Hematopoietic multipotent progenitor cell treated with erythropoietin and hydrocortisone succinate and interleukin-3 and kit ligand, for 8 days (in vitro differentiated cells): Measurements from ENCODE around the gene TLE4.
"Not testable (repeated sequence)": the region's sequence is repeated elsewhere in the genome, so short reads cannot be mapped to it uniquely, and the experiment has no call there.

Experiments
- DNase-seq: peaks from one replicate; pipeline ENCODE4 v3.0.0-alpha.2; 2015

The TLE4 gene

DNA sequence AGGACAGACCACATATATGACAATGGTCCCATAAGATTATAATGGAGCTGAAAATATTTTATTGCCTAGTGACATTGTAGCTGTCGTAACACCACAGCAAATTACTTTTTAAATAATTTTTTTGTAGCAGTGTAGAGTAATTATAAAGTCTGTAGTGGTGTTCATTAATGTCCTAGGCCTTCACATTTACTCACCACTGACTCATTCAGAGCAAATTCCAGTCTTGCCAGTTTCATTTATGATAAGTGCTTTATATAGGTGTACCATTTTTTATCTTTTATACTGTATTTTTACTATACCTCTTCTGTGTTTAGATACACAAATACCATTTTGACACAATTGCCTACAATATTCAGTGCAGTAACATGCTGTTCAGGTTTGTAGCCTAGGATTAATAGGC, 67.6 kb downstream of the TLE4 start:
- no peak for DNase-seq

DNA sequence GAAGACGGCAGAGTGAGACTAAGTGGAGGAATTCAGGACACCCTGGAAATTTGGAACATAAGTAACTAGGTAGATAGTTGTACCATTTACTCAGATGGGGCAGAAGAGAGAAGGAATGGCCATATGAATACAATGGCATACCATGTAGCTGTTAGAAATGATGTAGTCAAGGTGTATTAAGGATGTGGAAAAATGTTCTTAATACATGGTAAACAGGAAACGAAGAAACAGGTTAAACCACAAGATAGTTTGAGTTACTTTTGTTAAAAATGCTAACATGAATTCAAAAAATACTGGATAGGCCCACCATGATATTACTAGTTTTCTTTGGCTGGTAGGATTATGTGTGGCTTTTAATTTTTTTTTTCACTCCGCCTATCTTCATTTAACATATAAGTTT, 68.3 kb downstream of the TLE4 start:
- DNase-seq, result not testable (repeated sequence)

- no peak for DNase-seq
Measured at GRCh38 chr9:79641070-79641469, 69.3 kb downstream of the TLE4 start.

DNA sequence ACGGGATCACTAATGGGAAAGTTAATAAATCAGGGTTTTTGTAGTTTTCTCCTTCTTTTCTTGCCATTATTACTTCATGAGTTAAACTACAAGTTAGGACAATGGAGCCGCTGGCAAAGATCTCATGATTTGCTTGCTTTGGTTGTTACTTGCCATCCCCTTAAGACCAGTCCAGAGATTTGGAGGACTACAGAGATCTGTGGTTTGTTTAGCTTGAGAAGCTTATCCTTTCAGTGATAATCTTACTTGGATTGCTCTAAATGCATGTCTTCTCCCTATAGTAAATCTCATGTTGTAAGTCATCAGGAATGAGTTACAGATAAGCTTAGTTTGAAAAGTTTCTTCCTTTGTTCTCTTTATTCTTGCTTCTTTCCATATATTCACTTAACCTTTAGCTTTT, 70.9 kb downstream of the TLE4 start:
- DNase-seq, result no peak

DNA sequence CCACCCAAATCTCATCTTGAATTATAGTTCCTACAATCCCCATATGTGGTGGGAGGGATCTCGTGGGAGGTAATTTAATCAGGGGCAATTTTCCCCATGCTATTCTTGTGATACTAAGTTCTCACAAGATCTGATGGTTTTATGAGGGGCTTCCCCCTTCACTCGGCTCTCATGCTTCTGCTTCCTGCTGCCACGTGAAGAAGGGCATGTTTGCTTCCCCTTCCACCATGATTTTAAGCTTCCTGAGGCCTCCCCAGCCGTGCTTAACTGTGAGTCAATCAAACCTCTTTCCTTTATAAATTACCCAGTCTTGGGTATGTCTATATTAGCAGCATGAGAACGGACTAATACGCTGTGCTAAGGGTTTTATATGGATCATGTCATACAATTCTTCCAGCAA, 72.3 kb downstream of the TLE4 start:
- DNase-seq, result no peak

DNA sequence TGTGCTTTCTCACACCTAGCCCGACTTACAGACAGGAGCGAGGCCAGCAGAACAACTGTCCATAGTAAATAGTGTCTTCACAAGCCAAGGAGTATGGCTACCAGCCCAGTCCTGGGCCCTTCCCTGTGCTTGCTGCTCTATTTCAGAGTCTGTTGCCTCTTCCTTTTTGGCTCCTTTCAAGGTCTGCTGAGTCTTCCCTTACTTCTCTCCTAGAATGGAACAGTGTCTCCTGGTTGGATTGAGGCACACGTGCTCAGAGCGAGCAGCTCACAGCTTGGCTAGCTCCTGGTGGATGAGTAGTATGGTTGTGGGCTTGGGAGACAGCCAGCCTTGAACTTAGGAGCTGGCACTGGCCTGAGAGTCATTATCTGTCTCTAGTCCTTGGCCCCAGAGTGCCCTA, 72.8 kb downstream of the TLE4 start:
- no peak for DNase-seq

- no peak for DNase-seq
Measured at GRCh38 chr9:79645110-79645509, 73.3 kb downstream of the TLE4 start.

DNA sequence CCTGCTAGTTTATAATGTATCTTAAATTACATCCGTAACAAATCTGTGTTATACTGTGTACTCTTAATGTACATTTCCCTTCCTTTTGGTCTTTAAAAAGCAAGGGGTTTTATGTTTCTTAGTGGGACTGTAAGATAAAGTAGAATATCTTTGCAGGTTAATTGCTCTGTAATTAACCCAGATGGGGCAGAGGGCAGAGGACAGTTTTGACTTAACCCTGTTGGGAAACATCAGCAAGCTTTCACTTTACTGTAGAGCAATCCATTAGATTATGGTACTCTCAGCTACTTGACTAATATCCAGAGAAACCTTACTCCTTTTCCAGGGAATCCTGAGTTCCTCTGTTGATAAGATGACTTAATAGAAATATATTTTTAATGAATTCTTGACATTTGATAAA, 74.3 kb downstream of the TLE4 start:
- no peak for DNase-seq

- DNase-seq, result no peak
Measured at GRCh38 chr9:79651251-79651795, 79.6 kb downstream of the TLE4 start.

- no peak for DNase-seq
Measured at GRCh38 chr9:79652598-79652997, 80.8 kb downstream of the TLE4 start.

DNA sequence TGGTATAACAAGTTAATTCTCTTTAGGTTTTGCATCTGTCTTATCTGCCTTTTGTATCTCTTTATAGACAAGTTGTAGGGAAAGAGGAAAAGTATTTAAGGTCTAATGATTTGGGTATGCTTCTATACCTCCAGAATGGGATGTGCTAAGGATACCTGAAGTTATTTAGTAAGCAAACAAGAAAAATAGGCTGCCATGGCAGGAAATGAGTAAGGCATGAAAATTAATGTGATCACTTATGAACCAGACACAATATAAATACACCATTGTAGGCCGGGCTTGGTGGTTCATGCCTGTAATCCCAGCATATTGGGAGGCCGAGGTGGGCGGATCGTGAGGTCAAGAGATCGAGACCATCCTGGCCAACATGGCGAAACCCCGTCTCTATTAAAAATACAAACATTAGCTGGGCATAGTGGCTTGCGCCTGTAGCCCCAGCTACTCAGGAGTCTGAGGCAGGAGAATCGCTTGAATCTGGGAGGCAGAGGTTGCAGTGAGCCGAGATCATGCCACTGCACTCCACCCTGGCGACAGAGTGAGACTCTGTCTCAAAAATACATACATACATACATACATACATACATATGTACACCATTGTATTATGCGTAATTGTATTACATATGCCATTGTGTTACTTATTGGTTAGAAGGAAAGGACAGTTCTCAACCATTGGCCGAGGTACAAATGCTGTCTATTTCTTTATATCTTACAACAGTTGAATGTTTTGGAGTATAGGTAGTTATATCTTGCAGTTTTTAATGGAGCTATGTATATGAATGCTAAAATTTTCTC, 83.0 kb downstream of the TLE4 start:
- not testable (repeated sequence) for DNase-seq

GRCh38 chr9:79655551-79655950, 83.8 kb downstream of the TLE4 start:
- no peak for DNase-seq

DNA sequence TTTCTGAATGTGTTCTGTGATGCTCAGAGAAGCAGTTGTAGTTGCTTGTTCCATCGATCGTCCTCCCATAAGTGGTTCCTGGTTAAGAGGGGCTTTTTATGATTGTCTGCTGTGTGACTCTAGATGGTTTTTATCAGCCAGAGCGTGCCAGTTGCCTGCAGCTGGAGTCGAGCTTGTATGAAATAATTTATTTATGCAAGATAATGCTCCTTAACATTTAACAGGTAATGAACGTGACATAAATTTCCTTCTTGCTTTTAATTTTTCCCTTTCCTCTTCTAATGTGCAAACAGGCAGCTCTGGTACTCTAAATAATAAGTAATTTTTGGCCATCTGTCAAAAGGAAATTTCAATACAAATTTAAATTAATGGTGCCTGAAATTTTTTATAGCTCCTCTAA, 84.4 kb downstream of the TLE4 start:
- DNase-seq, result no peak

- DNase-seq, result no peak
Measured at GRCh38 chr9:79657891-79658290, 86.1 kb downstream of the TLE4 start.

GRCh38 chr9:79658926-79659325, 87.2 kb downstream of the TLE4 start:
- DNase-seq, result no peak

DNA sequence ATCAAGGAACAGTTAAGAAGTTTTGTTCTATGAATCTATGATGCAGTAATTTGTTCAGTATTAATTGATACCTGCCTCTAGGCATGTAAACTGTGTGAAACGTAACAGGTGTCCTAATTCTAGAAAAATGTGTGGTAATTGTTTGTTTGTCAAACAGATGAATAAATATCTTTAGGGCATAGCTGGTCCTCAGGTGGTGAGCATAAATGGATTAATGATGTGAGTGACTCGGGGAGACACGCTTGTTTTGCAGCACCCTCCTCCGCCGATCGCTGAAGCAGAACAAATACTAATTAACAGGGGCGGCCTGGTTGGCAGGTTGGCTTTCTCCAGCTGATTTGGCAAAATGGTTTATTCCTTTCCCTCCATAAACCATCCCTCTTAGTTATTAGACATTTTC, 88.8 kb downstream of the TLE4 start:
- no peak for DNase-seq

DNA sequence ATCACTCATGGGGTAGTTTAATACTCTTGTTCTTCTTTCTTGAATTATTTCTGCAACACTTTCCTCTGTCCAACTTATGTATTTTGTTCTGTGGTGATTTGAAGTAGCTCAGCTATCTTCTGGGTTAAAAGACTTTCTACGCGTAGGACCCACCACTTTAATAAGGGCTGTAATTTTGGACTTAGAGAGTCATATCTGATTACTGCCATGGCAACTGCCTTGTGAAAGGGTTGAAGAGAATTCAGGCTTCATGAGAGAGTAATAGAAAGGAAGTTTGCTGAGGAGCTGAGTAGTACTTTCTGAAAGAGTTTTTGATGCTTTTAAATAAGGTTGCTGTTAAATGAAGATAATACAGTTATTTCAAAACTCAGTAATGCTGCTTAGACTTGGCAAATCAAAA, 89.5 kb downstream of the TLE4 start:
- DNase-seq, result no peak

DNA sequence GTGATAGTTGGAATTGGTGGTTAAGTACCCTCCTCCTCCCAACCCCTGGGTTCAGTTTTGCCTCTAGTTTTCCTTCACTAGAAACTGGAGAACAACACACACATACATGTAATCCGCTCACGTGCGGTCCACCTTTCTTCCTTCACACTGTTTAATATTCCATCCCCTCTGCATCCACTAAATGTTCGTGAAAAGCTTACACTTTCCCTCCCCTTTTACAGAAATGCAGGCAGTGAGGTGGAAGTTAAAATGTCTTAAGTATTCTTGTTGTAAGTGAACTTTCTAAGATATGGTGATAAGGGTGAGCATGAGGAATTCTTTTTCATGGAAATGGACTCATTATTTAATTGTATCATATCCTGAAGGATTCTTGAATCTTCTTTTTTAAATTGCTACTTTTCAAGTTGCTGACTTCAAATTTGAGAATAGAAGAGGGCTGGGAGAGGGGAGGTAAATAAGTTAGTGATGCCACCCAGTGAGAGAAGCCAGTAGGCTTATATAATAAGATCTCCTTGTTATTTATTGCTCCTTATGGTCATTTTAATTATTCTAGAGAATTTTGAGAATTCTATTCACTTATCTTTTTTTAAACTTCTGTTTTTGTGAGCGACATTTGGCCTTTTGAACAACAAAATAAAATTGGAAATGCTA, 90.2 kb downstream of the TLE4 start:
- no peak for DNase-seq

DNA sequence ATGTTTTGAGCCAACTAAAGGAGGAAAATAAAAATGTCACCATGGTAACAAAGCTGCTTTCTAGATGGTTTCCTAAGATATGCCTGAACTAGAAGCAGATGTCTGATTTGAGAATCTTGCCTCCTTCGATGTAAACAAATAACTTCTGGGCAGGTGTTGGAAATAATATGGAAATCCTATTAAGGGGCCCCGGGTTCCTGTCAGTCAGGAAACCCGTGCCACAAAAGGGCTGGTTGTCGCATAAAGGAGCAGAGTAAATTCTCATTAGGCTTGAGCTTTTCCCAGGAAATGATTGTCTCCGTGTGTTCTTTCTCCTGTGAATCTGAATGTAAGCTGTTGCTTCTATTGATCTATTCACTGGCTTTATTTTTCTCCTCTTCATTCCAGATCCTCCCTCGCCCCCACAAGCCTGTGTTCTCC, 90.8 kb downstream of the TLE4 start:
- no peak for DNase-seq

- no peak for DNase-seq
Measured at GRCh38 chr9:79663300-79663699, 91.5 kb downstream of the TLE4 start.

- DNase-seq, result no peak
Measured at GRCh38 chr9:79663878-79664277, 92.1 kb downstream of the TLE4 start.

- no peak for DNase-seq
Measured at GRCh38 chr9:79664375-79664831, 92.6 kb downstream of the TLE4 start.

- DNase-seq, result no peak
Measured at GRCh38 chr9:79665369-79665768, 93.6 kb downstream of the TLE4 start.

DNA sequence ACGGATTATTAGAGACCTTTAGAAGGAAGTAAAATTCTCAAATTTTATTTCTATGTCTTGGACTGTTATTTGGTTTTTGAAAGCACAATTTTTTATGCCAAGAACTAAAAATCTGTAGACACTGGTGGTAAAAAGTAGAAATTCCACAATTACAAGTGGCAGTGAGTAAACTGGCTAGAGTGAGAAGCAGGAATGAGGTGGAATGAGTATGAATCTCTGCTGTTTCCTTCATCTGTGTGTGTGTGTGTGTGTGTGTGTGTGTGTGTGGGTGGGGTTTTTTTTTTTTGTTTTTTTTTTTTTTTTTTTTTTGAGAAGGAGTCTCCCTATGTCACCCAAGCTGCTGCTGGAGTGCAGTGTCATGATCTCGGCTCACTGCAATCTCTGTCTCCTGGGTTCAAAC, 94.2 kb downstream of the TLE4 start:
- DNase-seq, result no peak
